HCT116 (cell line): ENCODE data around the gene ITIH3.

Experiments
- CTCF ChIP-seq, 3 experiments: fragments of 200-600 bp in 1 of 3; sonication (generic) in 1 of 3; IDR thresholded peaks in 2 of 3; conservative IDR thresholded peaks in 1 of 3; 2 replicates each; pipeline ENCODE4 v1.5.1; 2012 to 2017; ENCODE audit warnings: low read depth in 2 of 3, low read length in 2 of 3, antibody characterized with exemption in 1 of 3, borderline replicate concordance in 1 of 3, control low read depth in 1 of 3, mild to moderate bottlenecking in 1 of 3, mixed read lengths in 1 of 3, mixed run types in 1 of 3, moderate library complexity in 1 of 3; ENCODE audit not compliant: insufficient read depth in 1 of 3
- EZH2 ChIP-seq: fragments of 200-600 bp; sonication (generic); IDR thresholded peaks from 2 replicates; pipeline ENCODE4 v1.6.1; 2017; ENCODE audit warnings: antibody characterized with exemption, mixed run types
- EZH2phosphoT487 ChIP-seq: fragments of 200-600 bp; IDR thresholded peaks from 2 replicates; pipeline ENCODE4 v1.6.1; 2018; ENCODE audit warnings: antibody characterized with exemption, borderline replicate concordance
- POLR2A ChIP-seq: IDR thresholded peaks from 2 replicates; pipeline ENCODE4 v1.7.0; 2011; ENCODE audit warnings: borderline replicate concordance; ENCODE audit not compliant: insufficient read depth, insufficient read length; ENCODE audit errors: extremely low read depth
- POLR2AphosphoS5 ChIP-seq: IDR thresholded peaks from 2 replicates; pipeline ENCODE4 v1.6.1; 2011; ENCODE audit warnings: mild to moderate bottlenecking, low read depth, low read length, moderate library complexity
- RAD21 ChIP-seq: IDR thresholded peaks from 2 replicates; pipeline ENCODE4 v1.6.1; 2012; ENCODE audit warnings: low read depth, mild to moderate bottlenecking
- REST ChIP-seq: IDR thresholded peaks from 2 replicates; pipeline ENCODE4 v1.6.1; 2012; ENCODE audit warnings: low read depth
- ZFX ChIP-seq: fragments of 450-650 bp; IDR thresholded peaks from 2 replicates; pipeline ENCODE4 v1.6.1; 2017
- ZNF274 ChIP-seq: fragments of 200-500 bp; sonication (Bioruptor generic); IDR thresholded peaks from 2 replicates; pipeline ENCODE4 v1.6.1; 2014; ENCODE audit warnings: mild to moderate bottlenecking, low read depth, low read length, inconsistent platforms
- TF ChIP-seq, protein P1 (sequence below): IDR thresholded peaks from 2 replicates; pipeline ENCODE4 v1.6.1; 2012

DNA sequence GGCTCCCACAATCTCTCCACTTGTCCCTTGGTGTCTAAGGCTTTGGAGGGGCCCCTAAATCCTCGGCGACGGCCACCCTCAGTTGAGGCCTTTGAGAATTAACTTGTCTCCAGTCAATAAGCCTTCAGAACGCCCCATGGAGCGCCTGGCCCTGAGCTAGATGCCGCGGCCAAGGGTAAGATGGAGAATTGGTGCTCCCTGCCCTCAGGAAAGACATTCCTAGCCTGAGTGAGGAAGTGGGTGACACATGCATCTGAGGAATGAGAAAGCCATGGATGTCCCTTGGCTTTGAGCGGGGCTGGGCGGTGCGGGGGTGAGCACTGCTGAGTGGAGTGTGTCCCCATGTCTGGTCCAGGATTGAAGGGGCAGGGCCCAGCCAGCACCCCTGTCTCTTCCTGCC is 22.6 kb downstream of the ITIH3 start:
- TF ChIP-seq POLR2A (no peak), POLR2AphosphoS5 (no peak), CTCF (IDR thresholded peaks at IDR 0.05 in 2 of 3, conservative IDR thresholded peaks at IDR 0.05 in 1 of 3; ENCODE audit: borderline replicate concordance in 1 of 3, insufficient read depth in 1 of 3, low read depth in 2 of 3, low read length in 2 of 3) (no peak), EZH2 (no peak), REST (no peak), ZFX (no peak), RAD21 (no peak), EZH2phosphoT487 (no peak), ZNF274 (no peak)
- TF ChIP-seq, protein P1, sequence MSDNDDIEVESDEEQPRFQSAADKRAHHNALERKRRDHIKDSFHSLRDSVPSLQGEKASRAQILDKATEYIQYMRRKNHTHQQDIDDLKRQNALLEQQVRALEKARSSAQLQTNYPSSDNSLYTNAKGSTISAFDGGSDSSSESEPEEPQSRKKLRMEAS: no peak
